Stimulated activated CD4-positive, alpha-beta T cell treated with anti-CD3 and anti-CD28 coated beads, Interleukin-15, amount 100 ng/mL, for 24 hours (primary cell): ENCODE measurements around the gene PDE3B.

ENCODE experiments used
- DNase-seq: peaks from one replicate; pipeline ENCODE4 v3.0.0-alpha.2; 2020

The PDE3B gene

GRCh38 chr11:14892036-14892556 is 248.5 kb downstream of the PDE3B start, which contains the start of gene CYP2R1:
TSS of gene CYP2R1 (minus strand) at chr11:14892231. CDS start at chr11:14892205, 26 bp downstream.
- peak; percentile 92 for DNase-seq

- DNase-seq = no peak
Observed at GRCh38 chr11:14892577-14892976, 249.0 kb downstream of the PDE3B start.

- peak; percentile 19 for DNase-seq
Observed at GRCh38 chr11:14894657-14895598, 251.3 kb downstream of the PDE3B start.

GRCh38 chr11:14898355-14898754 is 254.8 kb downstream of the PDE3B start:
- no peak for DNase-seq

- no peak for DNase-seq
Observed at GRCh38 chr11:14898906-14899305, 255.3 kb downstream of the PDE3B start.

GRCh38 chr11:14902650-14903350 is 259.2 kb downstream of the PDE3B start:
- DNase-seq = no peak

GRCh38 chr11:14904745-14905103 is 261.1 kb downstream of the PDE3B start:
- peak; percentile 88 for DNase-seq

- peak; percentile 76 for DNase-seq
Observed at GRCh38 chr11:14905104-14906033, 261.8 kb downstream of the PDE3B start.

- peak; percentile 3 for DNase-seq
Observed at GRCh38 chr11:14906578-14906977, 263.0 kb downstream of the PDE3B start.

GRCh38 chr11:14906993-14907392 is 263.4 kb downstream of the PDE3B start:
- no peak for DNase-seq

GRCh38 chr11:14907411-14908213 is 264.0 kb downstream of the PDE3B start:
- DNase-seq = peak; percentile 91

GRCh38 chr11:14908214-14908880 is 264.7 kb downstream of the PDE3B start:
- DNase-seq = peak; percentile 47

GRCh38 chr11:14914536-14914935 is 270.9 kb downstream of the PDE3B start:
- DNase-seq = no peak

GRCh38 chr11:14916403-14916802 is 272.8 kb downstream of the PDE3B start:
- no peak for DNase-seq
